ENCODE measurements around the gene CAND2. TPM values are rescaled to one million over a fixed set of nuclear protein-coding genes. Genes with fewer than 3 reads are reported as not detected.

CAND2 gene
- total and polyA plus RNA-seq, 2 of the 8 experiments (the other 6 are each of a cell fraction or from before 2014, with no cell fraction given) = 8.7 TPM

DNA sequence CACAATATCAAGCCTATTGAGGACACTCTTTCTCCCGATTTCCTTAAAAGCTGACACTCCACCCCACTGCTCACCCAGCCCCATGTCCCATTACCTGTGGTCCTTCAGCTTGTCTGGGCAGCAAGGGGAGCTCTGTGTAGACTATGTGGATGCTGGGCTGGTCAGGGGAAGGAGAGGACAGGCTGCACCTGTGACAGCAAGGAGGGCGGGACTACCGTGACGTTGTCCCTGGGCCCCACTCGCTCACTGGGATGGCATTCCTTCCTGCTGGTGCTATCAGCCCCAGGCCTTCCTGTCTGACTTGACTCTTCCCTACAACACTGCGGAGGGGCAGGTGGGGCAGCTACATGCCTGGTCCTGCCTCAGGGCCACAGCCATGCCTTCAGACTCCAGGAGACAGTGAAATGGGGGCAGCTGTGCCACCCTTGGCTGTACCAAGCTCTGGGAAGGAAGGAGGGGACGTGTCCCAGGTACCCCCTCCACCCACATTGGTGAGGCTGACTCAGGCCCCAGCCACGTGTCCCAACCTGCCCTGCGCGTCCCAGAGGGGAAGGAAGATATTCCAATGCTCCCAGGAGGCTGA lies 37.3 kb upstream of the CAND2 start, which contains the start of gene TMEM40:
Gene TMEM40, minus strand, starts transcription at position 163 of the 583 bp plus-strand sequence. CDS start 9,427 bp downstream, outside the sequence.
- Histone ChIP-seq H4K91ac (replicated peaks; ENCODE audit: insufficient read length, low read length) (peak within 1 kb of the TSS; percentile 46), H3K4me2 (ENCODE audit: insufficient read depth in 1 of 2, low read depth in 2 of 2, low read length in 2 of 2) (no peak within 1 kb of the TSS; a peak in 1 of 4 replicates), H3K23ac (ENCODE audit: insufficient read length) (no peak within 1 kb of the TSS), H3K56ac (replicated peaks; ENCODE audit: insufficient read length, low read depth, low read length) (peak within 1 kb of the TSS; percentile 19), H3K9me3 (ENCODE audit: insufficient read depth in 2 of 2, low read depth in 1 of 2, low read length in 1 of 2) (no peaks in the 10 kb centered on the region), H3K79me2 (ENCODE audit: control insufficient read depth in 1 of 2, insufficient read depth in 2 of 2, low read length in 2 of 2) (no peaks in the 10 kb centered on the region), H3K4ac (replicated peaks; ENCODE audit: insufficient read length, low read depth, low read length) (no peak within 1 kb of the TSS), H3K18ac (ENCODE audit: extremely low read depth, low read length) (no peak within 1 kb of the TSS), H3K27me3 (replicated peaks in 1 of 4; ENCODE audit: control insufficient read depth in 3 of 4, extremely low read depth in 1 of 4, insufficient read depth in 3 of 4, low read length in 3 of 4) (no peaks in the 10 kb centered on the region), H3K4me3 (ENCODE audit: extremely low read depth in 1 of 4, insufficient read depth in 2 of 4, low read depth in 3 of 4, low read length in 4 of 4) (no peak within 1 kb of the TSS), H4K5ac (ENCODE audit: insufficient read length, low read depth, low read length) (no peak within 1 kb of the TSS), H4K20me1 (replicated peaks in 1 of 2; ENCODE audit: control insufficient read depth in 1 of 2, insufficient read depth in 2 of 2, low read length in 2 of 2) (no peaks in the 10 kb centered on the region), H2BK15ac (ENCODE audit: low read length) (peak within 1 kb of the TSS; percentile 23; the same call in 1 of the 2 replicates), H3K36me3 (ENCODE audit: control insufficient read depth in 2 of 4, insufficient read depth in 4 of 4, low read length in 3 of 4) (no peaks in the 10 kb centered on the region), H2BK120ac (replicated peaks; ENCODE audit: low read depth, low read length) (no peak within 1 kb of the TSS), H3K4me1 (replicated peaks in 1 of 4; ENCODE audit: control insufficient read depth in 3 of 4, insufficient read depth in 4 of 4, low read length in 3 of 4) (peaks cover 0 to 15% (median 9%) of the 10 kb centered on the region in 4 experiments; a peak in 5 of 7 replicates), H2BK5ac (ENCODE audit: low read depth, low read length) (peak within 1 kb of the TSS; percentile 12; the same call in 1 of the 2 replicates), H3K9ac (replicated peaks in 1 of 4; ENCODE audit: extremely low read depth in 1 of 4, low read depth in 3 of 4, low read length in 3 of 4) (no peak within 1 kb of the TSS), H3K27ac (ENCODE audit: low read depth, low read length) (no peak within 1 kb of the TSS), H2BK20ac (ENCODE audit: low read length) (no peak within 1 kb of the TSS), H3K23me2 (ENCODE audit: low read depth, low read length) (peaks cover 3% of the 10 kb centered on the region; the same call in 1 of the 2 replicates), H2BK12ac (ENCODE audit: low read depth, low read length) (peak within 1 kb of the TSS; percentile 20; the same call in 1 of the 2 replicates), H2AK5ac (ENCODE audit: low read depth, low read length) (no peak within 1 kb of the TSS), H3K79me1 (ENCODE audit: low read depth, low read length) (no peaks in the 10 kb centered on the region), H4K8ac (ENCODE audit: extremely low read depth, insufficient read depth, low read length) (no peak within 1 kb of the TSS), H2AFZ (ENCODE audit: low read length) (peak within 1 kb of the TSS; percentile 89; the same call in 1 of the 2 replicates), H3K14ac (ENCODE audit: insufficient read length) (no peak within 1 kb of the TSS)
- DNase-seq (ENCODE audit: low read depth in 1 of 2, low spot score in 2 of 2) (no peak), FAIRE-seq (no peak)
- ChIA-PET CTCF (ENCODE audit: partially characterized antibody) (interaction anchor here (0.5 to 4.5 kb wide), 12 partner anchors 8 to 181 kb away, joined by 3 to 29 read pairs (median 4); no protein-coding TSS in a partner anchor), POLR2A (ENCODE audit: partially characterized antibody) (interaction anchor here (0.8 to 1.5 kb wide), 6 partner anchors 14 to 176 kb away, joined by 3 to 4 read pairs (median 3); partner anchors contain the start of genes CAND2, RAF1 and RPL32)
- WGBS, 2 experiments (ENCODE audit: extremely low coverage in 1 of 2, insufficient coverage in 1 of 2, insufficient read length in 1 of 2, insufficient replicate concordance in 2 of 2, low coverage in 1 of 2, low lambda C conversion rate in 2 of 2, missing lambda C conversion rate in 1 of 2) = 73% methylated on average over 10 of the region's 10 CpGs; no CpG with 5 or more reads in 1 of the 2 experiments
- TF ChIP-seq HDAC6 (IDR thresholded peaks at IDR 0.05; ENCODE audit: low read depth, low read length) (no peak), EZH2 (IDR thresholded peaks at IDR 0.05; ENCODE audit: low read depth, low read length, severe bottlenecking) (no peak), SP2 (IDR thresholded peaks at IDR 0.05; ENCODE audit: low read length) (no peak), SIX5 (IDR thresholded peaks at IDR 0.05; ENCODE audit: low read depth, low read length) (no peak), FOSL1 (IDR thresholded peaks at IDR 0.05; ENCODE audit: insufficient read depth, low read depth, low read length) (no peak)
- TF ChIP-seq, protein P1, sequence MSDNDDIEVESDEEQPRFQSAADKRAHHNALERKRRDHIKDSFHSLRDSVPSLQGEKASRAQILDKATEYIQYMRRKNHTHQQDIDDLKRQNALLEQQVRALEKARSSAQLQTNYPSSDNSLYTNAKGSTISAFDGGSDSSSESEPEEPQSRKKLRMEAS (IDR thresholded peaks at IDR 0.05) = no peak

All from H1 (cell line).